ENCODE measurements around the gene MLLT11.

- no peak for TF ChIP-seq MAX (IDR thresholded peaks at IDR 0.05; ENCODE audit: low read depth, low read length)
- no peak for TF ChIP-seq POLR2A (IDR thresholded peaks at IDR 0.05; ENCODE audit: extremely low read depth, insufficient read length)
Measured at GRCh38 chr1:151055581-151055980, 4.6 kb upstream of the MLLT11 start.
